HEK293 (cell line): ENCODE measurements around the gene CAPN8.

ENCODE experiments used
- SETDB1 ChIP-seq: IDR thresholded peaks from one replicate; pipeline ENCODE4 v1.6.1; 2017; ENCODE audit warnings: mild to moderate bottlenecking, low read length, moderate library complexity, mixed read lengths; ENCODE audit not compliant: insufficient read length
- TCF7L2 ChIP-seq: IDR thresholded peaks from 2 replicates; pipeline ENCODE4 v1.6.1; 2011; ENCODE audit warnings: low read depth, mild to moderate bottlenecking, inconsistent platforms, low read length, moderate library complexity, borderline replicate concordance
- ZFP37 ChIP-seq: fragments of 450-650 bp; formaldehyde crosslinking; IDR thresholded peaks from 2 replicates; pipeline ENCODE4 v1.5.1; 2016; ENCODE audit warnings: missing biosample characterization, missing genetic modification characterization
- ZNF132 ChIP-seq: fragments of 450-650 bp; formaldehyde crosslinking; IDR thresholded peaks from 2 replicates; pipeline ENCODE4 v1.5.1; 2017; ENCODE audit warnings: missing biosample characterization, missing genetic modification characterization, borderline replicate concordance
- ZNF426 ChIP-seq: fragments of 450-650 bp; formaldehyde crosslinking; IDR thresholded peaks from 2 replicates; pipeline ENCODE4 v1.5.1; 2017; ENCODE audit warnings: missing biosample characterization, missing genetic modification characterization, mild to moderate bottlenecking, inconsistent platforms, moderate library complexity
- ZNF530 ChIP-seq: fragments of 450-650 bp; formaldehyde crosslinking; IDR thresholded peaks from 2 replicates; pipeline ENCODE4 v1.5.1; 2016; ENCODE audit warnings: low read depth, missing biosample characterization, missing genetic modification characterization
- TF ChIP-seq, protein P1 (sequence below): fragments of 450-650 bp; formaldehyde crosslinking; IDR thresholded peaks from 2 replicates; pipeline ENCODE4 v1.5.1; 2016; ENCODE audit warnings: missing biosample characterization, missing genetic modification characterization
- TF ChIP-seq, protein P2 (sequence below): fragments of 450-650 bp; formaldehyde crosslinking; IDR thresholded peaks from 2 replicates; pipeline ENCODE4 v1.5.1; 2016; ENCODE audit warnings: missing biosample characterization, missing genetic modification characterization
- TF ChIP-seq, protein P3 (sequence below): fragments of 450-650 bp; formaldehyde crosslinking; IDR thresholded peaks from 2 replicates; pipeline ENCODE4 v1.5.1; 2016; ENCODE audit warnings: missing biosample characterization, missing genetic modification characterization
- TF ChIP-seq, protein P4 (sequence below): IDR thresholded peaks from 2 replicates; pipeline ENCODE4 v1.6.1; 2011; ENCODE audit warnings: mild to moderate bottlenecking, low read depth, low read length, borderline replicate concordance
- TF ChIP-seq, protein P5 (sequence below): fragments of 450-650 bp; formaldehyde crosslinking; IDR thresholded peaks from 2 replicates; pipeline ENCODE4 v1.5.1; 2016; ENCODE audit warnings: missing biosample characterization, missing genetic modification characterization

DNA sequence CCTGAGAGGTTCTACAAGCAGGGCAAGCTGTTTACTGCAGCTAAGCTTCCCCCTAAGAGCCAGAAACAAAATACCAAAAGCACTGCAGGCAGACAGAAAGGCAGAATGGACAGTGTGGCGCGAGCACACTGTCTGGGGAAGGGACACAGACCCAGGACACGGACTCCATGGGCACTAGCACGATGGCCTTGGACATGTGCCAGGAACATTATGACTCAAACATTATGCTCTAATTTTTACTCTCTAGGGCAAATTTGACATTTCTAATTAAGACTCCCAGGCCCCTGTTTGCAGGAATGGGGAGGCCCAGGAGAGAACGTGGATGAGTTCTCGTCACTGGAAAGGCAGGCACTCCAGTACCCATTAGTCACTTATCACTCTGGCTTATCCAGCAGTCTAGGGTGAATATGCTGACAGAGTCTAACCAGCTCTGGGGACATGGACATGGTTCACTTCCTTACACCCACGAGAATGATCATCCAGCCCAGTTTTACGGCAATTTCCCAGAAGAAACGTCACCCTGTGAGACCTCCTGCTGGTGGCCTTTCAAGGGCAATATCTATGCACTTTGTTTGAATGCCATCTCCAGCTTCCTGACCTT is 45.1 kb downstream of the CAPN8 start:
- TF ChIP-seq SETDB1 (no peak), ZNF530 (tag by site-specific recombination) (no peak), TCF7L2 (no peak), ZNF426 (tag by site-specific recombination) (no peak), ZFP37 (tag by site-specific recombination) (no peak), ZNF132 (tag by site-specific recombination) (no peak)
- TF ChIP-seq, protein P1, sequence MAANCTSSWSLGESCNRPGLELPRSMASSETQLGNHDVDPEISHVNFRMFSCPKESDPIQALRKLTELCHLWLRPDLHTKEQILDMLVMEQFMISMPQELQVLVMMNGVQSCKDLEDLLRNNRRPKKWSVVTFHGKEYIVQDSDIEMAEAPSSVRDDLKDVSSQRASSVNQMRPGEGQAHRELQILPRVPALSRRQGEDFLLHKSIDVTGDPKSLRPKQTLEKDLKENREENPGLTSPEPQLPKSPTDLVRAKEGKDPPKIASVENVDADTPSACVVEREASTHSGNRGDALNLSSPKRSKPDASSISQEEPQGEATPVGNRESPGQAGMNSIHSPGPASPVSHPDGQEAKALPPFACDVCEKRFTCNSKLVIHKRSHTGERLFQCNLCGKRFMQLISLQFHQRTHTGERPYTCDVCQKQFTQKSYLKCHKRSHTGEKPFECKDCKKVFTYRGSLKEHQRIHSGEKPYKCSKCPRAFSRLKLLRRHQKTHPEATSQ (tag by site-specific recombination) = no peak
- TF ChIP-seq, protein P2, sequence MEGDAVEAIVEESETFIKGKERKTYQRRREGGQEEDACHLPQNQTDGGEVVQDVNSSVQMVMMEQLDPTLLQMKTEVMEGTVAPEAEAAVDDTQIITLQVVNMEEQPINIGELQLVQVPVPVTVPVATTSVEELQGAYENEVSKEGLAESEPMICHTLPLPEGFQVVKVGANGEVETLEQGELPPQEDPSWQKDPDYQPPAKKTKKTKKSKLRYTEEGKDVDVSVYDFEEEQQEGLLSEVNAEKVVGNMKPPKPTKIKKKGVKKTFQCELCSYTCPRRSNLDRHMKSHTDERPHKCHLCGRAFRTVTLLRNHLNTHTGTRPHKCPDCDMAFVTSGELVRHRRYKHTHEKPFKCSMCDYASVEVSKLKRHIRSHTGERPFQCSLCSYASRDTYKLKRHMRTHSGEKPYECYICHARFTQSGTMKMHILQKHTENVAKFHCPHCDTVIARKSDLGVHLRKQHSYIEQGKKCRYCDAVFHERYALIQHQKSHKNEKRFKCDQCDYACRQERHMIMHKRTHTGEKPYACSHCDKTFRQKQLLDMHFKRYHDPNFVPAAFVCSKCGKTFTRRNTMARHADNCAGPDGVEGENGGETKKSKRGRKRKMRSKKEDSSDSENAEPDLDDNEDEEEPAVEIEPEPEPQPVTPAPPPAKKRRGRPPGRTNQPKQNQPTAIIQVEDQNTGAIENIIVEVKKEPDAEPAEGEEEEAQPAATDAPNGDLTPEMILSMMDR = no peak
- TF ChIP-seq, protein P3, sequence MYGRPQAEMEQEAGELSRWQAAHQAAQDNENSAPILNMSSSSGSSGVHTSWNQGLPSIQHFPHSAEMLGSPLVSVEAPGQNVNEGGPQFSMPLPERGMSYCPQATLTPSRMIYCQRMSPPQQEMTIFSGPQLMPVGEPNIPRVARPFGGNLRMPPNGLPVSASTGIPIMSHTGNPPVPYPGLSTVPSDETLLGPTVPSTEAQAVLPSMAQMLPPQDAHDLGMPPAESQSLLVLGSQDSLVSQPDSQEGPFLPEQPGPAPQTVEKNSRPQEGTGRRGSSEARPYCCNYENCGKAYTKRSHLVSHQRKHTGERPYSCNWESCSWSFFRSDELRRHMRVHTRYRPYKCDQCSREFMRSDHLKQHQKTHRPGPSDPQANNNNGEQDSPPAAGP (tag by site-specific recombination) = no peak
- TF ChIP-seq, protein P4, sequence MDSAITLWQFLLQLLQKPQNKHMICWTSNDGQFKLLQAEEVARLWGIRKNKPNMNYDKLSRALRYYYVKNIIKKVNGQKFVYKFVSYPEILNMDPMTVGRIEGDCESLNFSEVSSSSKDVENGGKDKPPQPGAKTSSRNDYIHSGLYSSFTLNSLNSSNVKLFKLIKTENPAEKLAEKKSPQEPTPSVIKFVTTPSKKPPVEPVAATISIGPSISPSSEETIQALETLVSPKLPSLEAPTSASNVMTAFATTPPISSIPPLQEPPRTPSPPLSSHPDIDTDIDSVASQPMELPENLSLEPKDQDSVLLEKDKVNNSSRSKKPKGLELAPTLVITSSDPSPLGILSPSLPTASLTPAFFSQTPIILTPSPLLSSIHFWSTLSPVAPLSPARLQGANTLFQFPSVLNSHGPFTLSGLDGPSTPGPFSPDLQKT = no peak
- TF ChIP-seq, protein P5, sequence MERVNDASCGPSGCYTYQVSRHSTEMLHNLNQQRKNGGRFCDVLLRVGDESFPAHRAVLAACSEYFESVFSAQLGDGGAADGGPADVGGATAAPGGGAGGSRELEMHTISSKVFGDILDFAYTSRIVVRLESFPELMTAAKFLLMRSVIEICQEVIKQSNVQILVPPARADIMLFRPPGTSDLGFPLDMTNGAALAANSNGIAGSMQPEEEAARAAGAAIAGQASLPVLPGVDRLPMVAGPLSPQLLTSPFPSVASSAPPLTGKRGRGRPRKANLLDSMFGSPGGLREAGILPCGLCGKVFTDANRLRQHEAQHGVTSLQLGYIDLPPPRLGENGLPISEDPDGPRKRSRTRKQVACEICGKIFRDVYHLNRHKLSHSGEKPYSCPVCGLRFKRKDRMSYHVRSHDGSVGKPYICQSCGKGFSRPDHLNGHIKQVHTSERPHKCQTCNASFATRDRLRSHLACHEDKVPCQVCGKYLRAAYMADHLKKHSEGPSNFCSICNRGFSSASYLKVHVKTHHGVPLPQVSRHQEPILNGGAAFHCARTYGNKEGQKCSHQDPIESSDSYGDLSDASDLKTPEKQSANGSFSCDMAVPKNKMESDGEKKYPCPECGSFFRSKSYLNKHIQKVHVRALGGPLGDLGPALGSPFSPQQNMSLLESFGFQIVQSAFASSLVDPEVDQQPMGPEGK (tag by site-specific recombination) = no peak
